Endometrial microvascular endothelial cells (primary cell): ENCODE measurements around the gene SLC39A9. TPM values are rescaled to one million over a fixed set of nuclear protein-coding genes. Genes with fewer than 3 reads are reported as not detected.
"Not testable (repeated sequence)": the region's sequence is repeated elsewhere in the genome, so short reads cannot be mapped to it uniquely, and the experiment has no call there.

Experiments used
- in situ Hi-C: cut with HindIII; loops from 2 replicates; pipeline ENCODE4 v1.10.0; 2017; ENCODE audit warnings: low sequenced_read_pairs, low pct_unique_long_range_greater_than_20kb; ENCODE audit errors: inconsistent ontology term
- total RNA-seq: library from RNA; depleted of rRNA; stranded (reverse); fragments of >200 nt; gene quantifications from one replicate; pipeline ENCODE4 v1.2.3, GENCODE V29; 2015; ENCODE audit errors: inconsistent ontology term

SLC39A9 gene
- total RNA-seq, 1 donor from 2014 or later = 72.1 TPM

GRCh38 chr14:69364378-69364777 is 34.1 kb upstream of the SLC39A9 start:
- in situ Hi-C loops = no loop called here

DNA sequence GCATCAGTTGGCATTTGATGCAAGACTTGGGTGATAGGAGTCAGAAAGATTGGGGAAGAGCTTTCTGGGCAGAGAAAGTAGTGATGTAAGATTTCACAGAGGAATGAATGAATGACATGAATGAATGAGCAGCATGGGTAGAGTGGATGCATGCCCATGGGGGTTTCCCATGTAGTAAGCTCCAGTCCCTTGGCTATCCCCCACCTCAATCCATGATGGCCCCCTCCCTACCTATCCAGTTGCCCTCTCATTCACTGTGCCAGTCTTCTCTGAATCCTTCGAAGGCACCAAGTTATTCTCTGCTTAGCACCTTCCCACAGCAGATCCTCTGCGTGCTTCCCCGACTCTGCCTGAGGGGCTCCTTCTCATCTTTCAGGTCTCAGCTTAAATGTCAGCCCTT is 32.4 kb upstream of the SLC39A9 start:
- in situ Hi-C loops = no loop called here

DNA sequence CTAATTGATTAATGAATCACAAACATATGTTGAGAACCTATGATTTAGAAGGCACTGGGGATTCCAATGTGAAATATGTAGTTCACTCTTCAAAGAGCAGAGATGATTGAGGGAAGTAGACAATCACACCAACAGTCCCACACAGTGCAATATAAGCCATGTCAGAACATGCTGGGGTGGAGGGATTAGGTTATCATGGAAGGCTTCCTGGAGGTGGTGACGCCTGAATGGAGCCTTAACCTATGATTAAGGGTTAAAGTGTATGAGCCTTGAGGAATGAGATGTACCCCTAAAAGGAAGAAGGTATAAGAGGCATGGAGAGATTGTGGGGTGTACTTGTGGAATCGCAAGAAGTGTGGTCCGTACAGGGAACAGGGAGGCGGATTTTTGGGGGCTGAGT is 31.7 kb upstream of the SLC39A9 start:
- in situ Hi-C loops = no loop called here

DNA sequence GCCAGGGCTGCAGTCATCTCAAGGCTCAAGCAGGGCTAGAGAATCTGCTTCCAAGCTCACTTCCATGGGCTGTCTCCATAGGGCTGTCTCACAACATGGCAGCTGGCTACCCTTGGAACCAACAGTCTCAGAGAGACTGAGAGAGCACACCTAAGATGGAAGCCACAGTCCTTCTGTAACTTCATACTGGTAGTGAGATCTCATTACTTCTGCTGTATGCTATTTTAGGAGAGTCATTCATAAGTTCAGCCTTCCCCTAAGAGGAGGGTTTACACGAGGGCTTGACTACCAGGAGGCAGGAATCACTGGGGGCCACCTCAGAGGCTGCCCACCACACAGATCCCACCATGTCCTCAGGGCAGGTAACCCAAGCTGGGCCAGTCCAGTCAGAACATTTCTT is 30.1 kb upstream of the SLC39A9 start:
- in situ Hi-C loops = no loop called here

DNA sequence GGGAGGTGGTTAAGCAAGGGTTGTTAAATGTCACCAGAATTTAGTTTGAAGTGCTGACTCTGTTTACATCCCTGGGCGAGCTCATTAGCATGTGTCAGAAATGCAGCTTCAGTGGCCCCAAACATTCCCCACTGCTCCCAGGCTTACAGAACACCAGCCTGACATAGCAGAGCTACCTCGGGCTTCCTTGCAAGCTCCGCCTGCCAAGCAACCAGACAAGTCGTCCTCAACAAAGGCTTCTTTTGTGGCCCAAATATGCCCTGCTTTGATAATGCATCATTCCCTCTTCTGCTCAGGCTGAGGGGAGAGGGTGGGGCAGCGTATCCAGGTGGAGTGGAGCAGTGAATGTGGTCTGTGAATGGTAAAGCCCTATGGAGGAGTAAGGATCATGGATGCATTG is 28.4 kb upstream of the SLC39A9 start:
- in situ Hi-C loops = no loop called here

DNA sequence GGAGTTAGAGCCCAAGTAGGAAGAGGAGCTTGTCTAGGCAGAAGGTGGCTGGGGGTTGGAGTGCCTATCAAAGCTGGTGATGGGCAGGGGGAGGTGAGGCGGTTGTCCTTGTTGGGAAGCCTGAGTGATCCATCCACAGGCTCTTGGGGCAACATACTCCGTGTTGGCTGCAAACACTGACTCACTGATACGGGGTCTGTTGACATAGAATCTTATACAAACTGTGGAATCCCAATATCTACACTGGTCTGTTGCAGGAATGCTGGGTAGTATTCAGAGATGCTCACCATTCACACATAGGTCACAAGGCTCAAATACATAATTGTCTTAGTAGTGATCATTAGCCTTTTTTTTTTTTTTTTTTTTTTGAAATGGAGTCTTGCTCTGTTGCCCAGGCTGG is 26.3 kb upstream of the SLC39A9 start:
- in situ Hi-C loops = no loop called here

- in situ Hi-C loops = no loop called here
Measured at GRCh38 chr14:69373104-69373503, 25.4 kb upstream of the SLC39A9 start.

- in situ Hi-C loops = no loop called here
Measured at GRCh38 chr14:69374235-69374634, 24.3 kb upstream of the SLC39A9 start.

DNA sequence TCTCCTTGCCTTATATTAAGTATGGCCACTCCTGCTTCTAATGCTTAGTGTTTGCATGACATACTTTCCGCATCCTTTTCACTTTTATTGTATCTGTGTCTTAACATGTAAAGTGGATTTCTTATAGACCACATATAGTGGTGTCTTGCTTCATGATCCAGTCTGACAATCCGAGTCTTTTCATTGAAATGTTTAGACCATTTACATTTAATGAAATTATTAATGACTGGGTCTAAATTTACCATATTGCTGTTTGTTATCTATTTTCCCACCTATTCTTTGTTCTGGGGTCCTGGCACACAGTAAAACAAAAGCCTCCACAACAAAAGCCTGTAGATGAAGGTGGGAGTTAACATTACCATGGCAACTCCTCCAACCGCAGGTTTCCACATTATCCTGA is 23.3 kb upstream of the SLC39A9 start:
- in situ Hi-C loops = no loop called here

DNA sequence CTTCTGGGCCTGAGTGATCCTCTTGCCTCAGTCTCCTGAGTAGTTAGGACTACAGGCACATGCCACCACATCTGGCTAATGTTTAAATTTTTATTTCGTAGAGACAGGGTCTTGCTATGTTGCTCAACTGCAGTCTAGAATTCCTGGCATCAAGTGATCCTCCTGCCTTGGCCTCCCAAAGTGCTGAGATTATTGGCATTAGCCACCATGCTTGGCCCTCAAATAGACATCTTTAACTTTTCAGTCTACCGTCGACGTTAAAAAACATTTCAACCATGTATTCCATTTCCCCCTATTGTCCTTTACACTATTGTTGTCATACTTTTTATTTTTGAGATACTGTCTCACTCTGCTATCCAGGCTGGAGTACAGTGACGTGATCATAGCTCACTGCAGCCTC is 22.8 kb upstream of the SLC39A9 start:
- in situ Hi-C loops = no loop called here

DNA sequence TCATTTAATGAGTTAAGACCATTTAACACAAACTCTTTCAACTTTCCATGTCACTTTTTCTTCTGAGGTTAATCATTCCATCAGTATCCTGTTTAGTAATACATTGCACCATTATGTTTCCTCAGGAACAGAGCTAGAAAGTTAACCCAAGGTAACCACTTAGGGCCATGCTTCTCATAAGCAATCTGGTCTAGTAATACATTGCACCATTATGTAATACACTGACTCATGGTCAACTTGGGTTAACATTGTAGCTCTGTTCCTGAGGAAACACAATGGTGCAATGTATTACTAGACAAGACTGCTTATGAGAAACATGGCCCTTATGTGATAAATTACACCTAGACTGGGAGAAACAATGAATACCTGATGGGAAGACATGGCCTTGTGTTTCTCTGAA is 22.1 kb upstream of the SLC39A9 start:
- in situ Hi-C loops = no loop called here

DNA sequence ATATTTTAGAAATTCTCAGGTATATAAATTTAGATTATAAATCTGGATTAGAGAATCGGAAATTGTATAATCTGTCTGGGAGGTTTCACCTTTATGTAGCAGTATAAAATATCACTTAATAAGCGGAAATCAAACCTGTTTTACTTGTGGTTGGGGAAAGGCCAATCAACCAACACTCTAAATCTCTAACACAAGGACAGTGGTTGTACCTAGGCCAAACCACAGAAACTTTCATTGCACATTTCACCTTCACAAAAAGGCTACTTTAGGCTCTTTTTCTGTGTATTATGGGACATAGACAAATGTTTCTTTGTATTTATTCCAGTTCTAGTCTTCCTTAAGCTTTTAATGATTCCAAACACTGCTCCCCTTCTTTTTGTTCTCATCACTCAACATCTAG is 20.2 kb upstream of the SLC39A9 start:
- in situ Hi-C loops = no loop called here

DNA sequence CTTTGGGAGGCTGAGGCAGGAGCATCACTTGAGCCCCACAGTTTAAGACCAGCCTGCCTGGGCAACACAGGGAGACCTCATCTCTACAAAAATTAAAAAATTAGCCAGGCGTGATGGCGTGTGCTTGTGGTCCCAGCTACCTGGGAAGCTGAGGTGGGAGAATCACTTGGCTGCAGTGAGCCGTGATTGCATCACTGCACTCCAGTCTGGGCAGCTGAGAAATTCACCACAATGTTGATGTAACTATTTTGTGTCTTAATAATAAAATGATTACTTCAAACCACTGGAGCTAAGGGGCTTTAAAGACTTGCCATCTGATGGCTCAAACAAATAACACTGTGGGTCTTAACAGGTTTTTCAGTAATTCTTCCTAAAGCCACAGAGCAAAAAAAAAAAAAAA is 11.2 kb upstream of the SLC39A9 start:
- in situ Hi-C loops = no loop called here

GRCh38 chr14:69391400-69391799 is 7.1 kb upstream of the SLC39A9 start:
- in situ Hi-C loops = not testable (repeated sequence)

GRCh38 chr14:69392481-69392880 is 6.0 kb upstream of the SLC39A9 start:
- in situ Hi-C loops = no loop called here

- in situ Hi-C loops = no loop called here
Measured at GRCh38 chr14:69395929-69396328, 2.6 kb upstream of the SLC39A9 start.

- in situ Hi-C loops = no loop called here
Measured at GRCh38 chr14:69398818-69399210, 322 bp downstream of the SLC39A9 start.

DNA sequence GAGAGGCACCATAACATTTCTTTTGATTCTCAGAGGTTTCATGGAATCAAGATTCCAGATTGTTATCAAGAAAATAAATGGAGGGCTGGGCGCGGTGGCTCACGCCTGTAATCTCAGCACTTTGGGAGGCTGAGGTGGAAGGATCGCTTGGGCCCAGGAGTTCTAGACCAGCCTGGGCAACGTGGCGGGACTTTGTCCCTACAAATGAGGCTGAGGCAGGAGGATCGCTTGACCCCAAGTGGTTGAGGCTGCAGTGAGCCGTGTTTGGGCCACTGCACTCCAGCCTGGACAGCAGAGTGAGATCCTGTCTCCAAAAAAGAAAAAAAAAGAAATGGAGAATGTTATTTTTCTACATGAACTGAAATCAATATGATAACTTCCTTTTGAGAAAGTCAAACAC is 1.3 kb downstream of the SLC39A9 start:
- in situ Hi-C loops = no loop called here

- in situ Hi-C loops = no loop called here
Measured at GRCh38 chr14:69400154-69400553, 1.7 kb downstream of the SLC39A9 start.

DNA sequence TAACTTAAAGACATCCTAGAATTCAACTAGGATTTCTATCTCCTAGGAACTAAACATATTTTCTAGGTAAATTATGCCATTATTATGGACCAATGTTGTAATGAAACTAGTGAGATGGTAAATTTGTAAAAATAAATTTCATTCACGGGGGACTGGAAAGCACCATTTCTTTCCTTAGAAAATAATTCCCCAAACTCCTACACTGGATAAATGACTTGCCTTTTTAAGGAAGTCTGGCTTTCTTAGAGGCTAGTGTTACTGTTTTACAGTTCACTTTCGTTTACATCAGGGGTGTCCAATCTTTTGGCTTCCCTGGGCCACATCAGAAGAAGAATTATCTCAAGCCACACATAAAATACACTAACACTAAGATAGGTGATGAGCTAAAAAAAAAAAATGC is 3.3 kb downstream of the SLC39A9 start:
- in situ Hi-C loops = no loop called here

- in situ Hi-C loops = no loop called here
Measured at GRCh38 chr14:69404478-69404877, 6.0 kb downstream of the SLC39A9 start.

GRCh38 chr14:69404883-69405282 is 6.4 kb downstream of the SLC39A9 start:
- in situ Hi-C loops = no loop called here
